Naive thymus-derived CD4-positive, alpha-beta T cell (primary cell): Measurements from ENCODE around the gene FGF2. TPM values are rescaled to one million over a fixed set of nuclear protein-coding genes. Genes with fewer than 3 reads are reported as not detected.

Experiments used
- ATAC-seq: fragments of 150-1000 bp; cut with Tn5 transposase; 2 replicates; pipeline ENCODE4 v1.10.0; 2021; ENCODE audit warnings: mild to moderate bottlenecking, moderate library complexity
- CTCF ChIA-PET: fragments of 350-600 bp; sonication (Branson Sonifier 250); formaldehyde crosslinking; loops from one replicate; lab custom pipeline; 2021; ENCODE audit warnings: antibody characterized with exemption; lab: Charles Lee
- POLR2A ChIA-PET: fragments of 350-600 bp; sonication (Branson Sonifier 250); formaldehyde crosslinking; loops from one replicate; lab custom pipeline; 2021; ENCODE audit warnings: antibody characterized with exemption, inconsistent platforms; lab: Charles Lee
- DNase-seq, 9 donors: peaks; one replicate each; pipeline versions ENCODE4 v3.0.0 to v3.0.0-alpha.2; 2020 to 2022; ENCODE audit warnings: mixed read lengths in 1 of 9
- H3K27ac ChIP-seq: one replicate; pipeline ENCODE4 v1.7.0; 2013; ENCODE audit warnings: mild to moderate bottlenecking, low read depth, low read length, moderate library complexity
- H3K27me3 ChIP-seq, 2 donors: one replicate each; pipeline ENCODE4 v1.7.0; 2013; ENCODE audit warnings: low read length in 2 of 2, mild to moderate bottlenecking in 2 of 2, moderate library complexity in 2 of 2; ENCODE audit not compliant: control insufficient read depth in 2 of 2, insufficient read depth in 2 of 2
- H3K36me3 ChIP-seq, 3 experiments: 1 replicate in 2 of 3; 2 replicates in 1 of 3; pipeline ENCODE4 v1.7.0; 2013; ENCODE audit warnings: low read length in 3 of 3, mild to moderate bottlenecking in 3 of 3, moderate library complexity in 1 of 3; ENCODE audit not compliant: insufficient read depth in 3 of 3, control insufficient read depth in 2 of 3
- H3K4me1 ChIP-seq, 2 donors: one replicate each; pipeline ENCODE4 v1.7.0; 2013; ENCODE audit warnings: low read length in 2 of 2, mild to moderate bottlenecking in 2 of 2, moderate library complexity in 1 of 2; ENCODE audit not compliant: control insufficient read depth in 2 of 2, insufficient read depth in 2 of 2
- H3K4me3 ChIP-seq: 2 replicates; pipeline ENCODE4 v1.7.0; 2013; ENCODE audit warnings: mild to moderate bottlenecking, low read length
- H3K9me3 ChIP-seq, 3 experiments: 1 replicate in 2 of 3; 2 replicates in 1 of 3; pipeline ENCODE4 v1.7.0; 2013; ENCODE audit warnings: low read length in 3 of 3; ENCODE audit not compliant: control insufficient read depth in 2 of 3
- H3K27ac Mint-ChIP-seq, 9 donors: one replicate each; pipeline ENCODE4 v1.8.0; 2020 to 2022; ENCODE audit warnings: mixed read lengths in 9 of 9, mild to moderate bottlenecking in 8 of 9, moderate library complexity in 5 of 9, inconsistent platforms in 2 of 9
- H3K27me3 Mint-ChIP-seq, 5 donors: one replicate each; pipeline ENCODE4 v1.8.0; 2021 to 2022; ENCODE audit warnings: mixed read lengths in 5 of 5, mild to moderate bottlenecking in 1 of 5
- H3K36me3 Mint-ChIP-seq, 5 donors: one replicate each; pipeline ENCODE4 v1.8.0; 2020 to 2022; ENCODE audit warnings: mixed read lengths in 5 of 5, mild to moderate bottlenecking in 3 of 5, inconsistent platforms in 1 of 5
- H3K4me1 Mint-ChIP-seq, 7 donors: one replicate each; pipeline ENCODE4 v1.8.0; 2020 to 2022; ENCODE audit warnings: mixed read lengths in 7 of 7, mild to moderate bottlenecking in 3 of 7, inconsistent platforms in 1 of 7
- H3K4me3 Mint-ChIP-seq, 10 donors: one replicate each; pipeline ENCODE4 v1.8.0; 2020 to 2022; ENCODE audit warnings: mild to moderate bottlenecking in 10 of 10, mixed read lengths in 10 of 10, moderate library complexity in 6 of 10, inconsistent platforms in 2 of 10
- H3K9me3 Mint-ChIP-seq, 11 donors: one replicate each; pipeline ENCODE4 v1.8.0; 2020 to 2022; ENCODE audit warnings: mixed read lengths in 11 of 11, mild to moderate bottlenecking in 4 of 11, inconsistent platforms in 1 of 11, moderate library complexity in 1 of 11
- intact Hi-C, 2 donors: fragments of 100-400 bp; cut with micrococcal nuclease; formaldehyde crosslinking; loops; one replicate each; pipeline ENCODE4 v1.15.1; 2023
- polyA plus RNA-seq, 2 donors: library from polyadenylated mRNA; unstranded; fragments of 300-500 nt; fragmentation: Illumina TruSeq; gene quantifications; one replicate each; pipeline ENCODE4 v1.2.3, GENCODE V29; 2021
- total RNA-seq, 6 experiments: library from RNA in 5 of 6; stranded (reverse) in 5 of 6; gene quantifications; 1 replicate in 5 of 6; 2 replicates in 1 of 6; pipeline ENCODE4 v1.2.3 and lab custom pipeline; 2021 to 2026

Gene FGF2
- total and polyA plus RNA-seq, 7 experiments from 2014 or later = 0.51 TPM; not detected in 6

DNA sequence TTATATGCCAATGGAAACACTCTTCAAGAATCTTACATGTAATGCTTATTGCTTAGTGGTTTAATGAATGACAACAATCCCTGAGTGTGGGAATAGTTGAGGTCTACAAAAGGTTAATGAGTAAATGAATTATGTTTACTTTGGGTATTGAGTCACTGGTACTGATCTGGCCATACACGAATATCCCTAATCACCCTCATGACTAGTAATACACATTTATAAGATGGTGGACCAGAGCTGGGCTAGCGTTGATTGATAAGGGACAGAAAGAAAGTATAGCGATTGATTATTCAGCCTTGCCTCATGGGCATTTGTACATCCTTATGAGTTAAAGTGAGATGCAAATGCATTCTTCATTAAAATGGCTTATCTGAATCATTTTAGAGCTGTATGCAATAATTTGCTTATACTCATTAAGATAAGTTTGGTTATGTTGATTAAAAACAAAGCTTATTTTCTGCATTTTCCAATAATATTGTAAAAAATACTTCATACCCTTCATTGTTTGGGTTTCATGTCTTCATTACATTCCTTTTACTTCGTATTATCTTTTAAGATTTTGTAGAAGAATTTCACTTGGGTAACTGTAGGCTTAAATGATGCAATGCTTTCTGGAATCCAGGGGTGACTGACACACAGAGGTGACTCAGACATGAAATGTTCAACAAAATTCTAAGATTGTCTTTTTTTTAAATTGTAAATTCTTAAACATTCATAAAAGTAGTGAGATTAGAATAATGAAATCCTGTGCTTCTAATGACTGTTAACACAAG lies 47.4 kb downstream of the FGF2 start:
- ChIA-PET CTCF (no interaction called here), POLR2A (no interaction called here)
- Histone ChIP-seq H3K4me1 (no peaks in the 10 kb centered on the region), H3K4me3 (no peak overlapping the region), H3K27me3 (no peaks in the 10 kb centered on the region), H3K9me3 (no peaks in the 10 kb centered on the region), H3K36me3 (no peaks in the 10 kb centered on the region), H3K27ac (no peak overlapping the region)
- Mint-ChIP-seq H3K27me3 (peaks cover 24 to 50% (median 41%) of the 10 kb centered on the region in 5 donors), H3K4me3 (no peak overlapping the region), H3K9me3 (peaks cover 0 to 11% (median 0%) of the 10 kb centered on the region in 11 donors), H3K4me1 (no peaks in the 10 kb centered on the region), H3K36me3 (peaks cover 0 to 14% (median 3%) of the 10 kb centered on the region in 5 donors), H3K27ac (no peak overlapping the region)
- intact Hi-C loops = no loop called here
- DNase-seq = no peak
- ATAC-seq = no peak

DNA sequence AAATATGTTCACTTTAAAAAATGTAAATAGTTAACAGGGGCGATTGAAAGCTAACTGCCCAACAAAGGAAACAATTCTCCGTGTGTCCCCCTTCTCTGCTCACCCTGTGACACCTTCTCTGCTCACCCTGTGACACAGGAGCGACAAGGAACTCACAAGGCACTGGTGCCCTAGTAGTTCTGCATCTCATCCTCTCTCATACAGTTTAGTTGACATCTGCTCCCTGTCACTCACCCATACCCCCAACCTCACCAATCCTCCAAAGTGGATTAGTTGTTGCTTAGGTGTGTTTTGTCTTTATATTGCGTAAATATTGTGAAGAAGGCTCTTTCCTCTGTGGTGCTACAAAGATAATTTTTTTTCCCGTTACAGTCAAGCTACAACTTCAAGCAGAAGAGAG lies 49.3 kb downstream of the FGF2 start:
- Mint-ChIP-seq H3K36me3 (peaks cover 0 to 17% (median 5%) of the 10 kb centered on the region in 5 donors), H3K9me3 (peaks cover 0 to 11% (median 4%) of the 10 kb centered on the region in 11 donors), H3K27me3 (peaks cover 12 to 34% (median 23%) of the 10 kb centered on the region in 5 donors), H3K4me1 (no peaks in the 10 kb centered on the region), H3K27ac (no peak overlapping the region), H3K4me3 (no peak overlapping the region)
- Histone ChIP-seq H3K4me1 (no peaks in the 10 kb centered on the region), H3K27me3 (no peaks in the 10 kb centered on the region), H3K27ac (no peak overlapping the region), H3K9me3 (no peaks in the 10 kb centered on the region), H3K36me3 (no peaks in the 10 kb centered on the region), H3K4me3 (no peak overlapping the region)
- ChIA-PET CTCF (no interaction called here), POLR2A (no interaction called here)
- intact Hi-C loops = no loop called here
- no peak for DNase-seq
- no peak for ATAC-seq

DNA sequence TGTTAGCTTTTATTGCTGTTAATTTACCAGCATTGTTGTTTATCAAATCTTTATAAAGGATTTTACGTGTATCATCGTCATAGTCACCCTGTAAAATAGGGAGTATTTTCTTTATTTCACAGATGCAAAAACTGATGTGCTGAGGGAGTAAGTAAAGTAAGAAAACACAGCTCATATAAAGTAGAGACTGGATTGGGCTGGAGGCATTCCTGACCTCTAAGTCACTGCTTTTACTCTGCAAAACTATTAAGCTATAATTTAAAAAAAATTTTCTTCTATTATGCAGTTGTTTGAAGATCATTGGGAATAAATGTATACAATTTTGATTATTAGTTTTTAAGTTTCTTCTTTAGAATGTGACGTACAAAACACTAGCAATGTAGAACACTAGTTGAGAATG lies 49.8 kb downstream of the FGF2 start:
- intact Hi-C loops = no loop called here
- no peak overlapping the region for H3K27ac ChIP-seq
- Mint-ChIP-seq H3K27me3 (peaks cover 9 to 29% (median 20%) of the 10 kb centered on the region in 5 donors), H3K27ac (no peak overlapping the region), H3K4me3 (no peak overlapping the region), H3K36me3 (peaks cover 0 to 21% (median 7%) of the 10 kb centered on the region in 5 donors), H3K4me1 (no peaks in the 10 kb centered on the region), H3K9me3 (peaks cover 0 to 13% (median 7%) of the 10 kb centered on the region in 11 donors)
- H3K9me3 ChIP-seq = no peaks in the 10 kb centered on the region
- POLR2A ChIA-PET = interaction anchor here (0.6 kb wide), 1 partner anchor 491 kb away, joined by 3 read pairs; no protein-coding TSS in a partner anchor
- H3K36me3 ChIP-seq = no peaks in the 10 kb centered on the region
- H3K4me1 ChIP-seq = no peaks in the 10 kb centered on the region
- CTCF ChIA-PET = interaction anchor here (0.6 kb wide), 1 partner anchor 53 kb away, joined by 5 read pairs; no protein-coding TSS in a partner anchor
- ATAC-seq = no peak
- no peaks in the 10 kb centered on the region for H3K27me3 ChIP-seq
- no peak for DNase-seq
- H3K4me3 ChIP-seq = no peak overlapping the region

DNA sequence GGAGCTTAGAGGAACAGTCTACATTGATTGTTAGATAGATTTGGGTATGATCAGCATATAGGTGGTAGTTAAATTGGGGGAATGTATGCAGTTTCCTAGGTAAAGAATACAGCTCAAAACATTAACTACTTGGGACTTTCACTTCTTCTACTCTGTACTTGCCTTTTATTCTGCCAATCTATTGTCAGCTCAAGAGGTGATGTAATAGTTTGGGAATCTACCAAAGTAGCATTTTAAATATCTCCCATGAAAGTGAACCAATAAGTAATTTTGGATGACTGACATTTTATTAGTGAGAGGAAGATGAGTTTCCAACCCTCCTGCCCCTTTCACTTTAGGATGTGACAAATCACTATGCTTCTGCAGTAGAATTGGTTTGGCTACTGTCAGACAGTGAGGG lies 52.4 kb downstream of the FGF2 start:
- CTCF ChIA-PET = interaction anchor here (0.6 kb wide), 1 partner anchor 126 kb away, joined by 3 read pairs; no protein-coding TSS in a partner anchor
- H3K27ac Mint-ChIP-seq = no peak overlapping the region
- intact Hi-C loops = no loop called here
- Histone ChIP-seq H3K27ac (no peak overlapping the region), H3K9me3 (no peaks in the 10 kb centered on the region), H3K4me3 (no peak overlapping the region), H3K27me3 (no peaks in the 10 kb centered on the region), H3K4me1 (no peaks in the 10 kb centered on the region), H3K36me3 (no peaks in the 10 kb centered on the region)
- ATAC-seq (no peak), DNase-seq (no peak)
- POLR2A ChIA-PET = no interaction called here
- peaks cover 0 to 11% (median 5%) of the 10 kb centered on the region in 5 donors for H3K27me3 Mint-ChIP-seq
- H3K4me3 Mint-ChIP-seq = no peak overlapping the region
- peaks cover 0 to 29% (median 10%) of the 10 kb centered on the region in 5 donors for H3K36me3 Mint-ChIP-seq
- H3K9me3 Mint-ChIP-seq = peaks cover 0 to 17% (median 7%) of the 10 kb centered on the region in 11 donors
- no peaks in the 10 kb centered on the region for H3K4me1 Mint-ChIP-seq

DNA sequence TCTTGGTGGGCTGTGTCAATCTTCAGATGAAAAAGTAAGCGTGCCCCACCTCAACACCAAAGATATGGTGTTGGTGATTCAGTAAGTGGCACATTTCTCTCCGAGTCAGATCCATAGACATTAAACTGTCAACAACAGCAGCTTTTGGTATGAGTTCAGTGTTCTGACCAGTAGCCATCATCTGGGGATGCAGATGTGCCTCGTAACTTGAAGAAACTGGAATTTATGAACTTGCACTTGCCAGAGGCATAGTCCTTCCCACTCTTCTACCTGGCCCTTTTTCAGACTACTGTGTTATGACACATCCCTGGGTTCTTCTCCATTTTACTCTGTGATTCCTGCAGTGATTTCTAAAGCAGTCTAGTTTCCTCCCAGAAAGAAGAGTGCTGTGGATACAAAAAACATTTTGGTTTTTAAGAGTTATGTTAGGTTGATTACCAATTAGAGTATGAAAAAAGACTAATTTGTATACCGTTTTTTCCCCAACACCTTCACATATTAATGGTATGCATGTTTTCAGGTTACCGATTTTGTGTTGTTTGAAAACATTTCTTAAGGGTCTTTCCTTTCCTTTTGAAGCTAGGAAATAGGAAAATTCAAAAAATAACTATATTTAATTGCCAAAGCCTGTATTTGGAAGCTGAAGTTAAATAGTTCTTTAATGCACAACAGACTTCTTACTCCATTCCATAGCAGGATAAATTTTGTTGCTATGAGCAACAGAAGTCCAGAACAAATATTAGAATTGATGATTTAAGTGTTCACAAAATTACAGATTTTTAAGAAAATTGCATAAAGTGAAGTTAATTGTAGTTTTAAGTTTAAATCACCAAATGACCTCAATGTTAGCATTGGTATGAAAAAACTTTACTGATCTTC lies 56.5 kb downstream of the FGF2 start:
- H3K4me3 ChIP-seq = no peak overlapping the region
- Mint-ChIP-seq H3K4me1 (no peaks in the 10 kb centered on the region), H3K36me3 (peaks cover 0 to 41% (median 10%) of the 10 kb centered on the region in 5 donors), H3K27me3 (peaks cover 0 to 5% (median 0%) of the 10 kb centered on the region in 5 donors), H3K9me3 (peaks cover 0 to 17% (median 7%) of the 10 kb centered on the region in 11 donors), H3K4me3 (no peak overlapping the region), H3K27ac (no peak overlapping the region)
- no peaks in the 10 kb centered on the region for H3K9me3 ChIP-seq
- ChIA-PET POLR2A (no interaction called here), CTCF (no interaction called here)
- H3K27ac ChIP-seq = no peak overlapping the region
- no peaks in the 10 kb centered on the region for H3K36me3 ChIP-seq
- intact Hi-C loops = no loop called here
- H3K4me1 ChIP-seq = no peaks in the 10 kb centered on the region
- DNase-seq = no peak
- H3K27me3 ChIP-seq = no peaks in the 10 kb centered on the region
- ATAC-seq = no peak

DNA sequence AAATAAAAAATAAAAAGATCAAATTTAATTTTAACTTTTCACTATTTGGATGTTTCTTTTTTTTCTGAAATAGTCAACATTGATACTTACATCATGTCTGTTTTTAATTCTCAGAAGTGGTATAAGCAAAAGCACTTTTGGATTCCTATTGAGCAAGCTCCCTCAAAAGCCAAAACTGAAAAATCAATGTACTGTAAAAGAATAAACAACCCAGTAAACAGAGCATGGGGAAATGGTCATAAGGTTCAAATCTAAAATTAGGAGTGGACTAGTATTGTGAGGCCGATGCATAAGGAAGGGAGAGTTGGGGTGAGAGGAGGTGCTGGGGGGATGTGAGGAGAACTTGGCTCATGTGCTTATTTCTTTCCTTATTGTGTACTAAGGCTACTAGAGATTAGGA lies 57.9 kb downstream of the FGF2 start:
- DNase-seq = no peak
- Mint-ChIP-seq H3K27me3 (peaks cover 0 to 5% (median 0%) of the 10 kb centered on the region in 5 donors), H3K36me3 (peaks cover 0 to 37% (median 7%) of the 10 kb centered on the region in 5 donors), H3K4me1 (no peaks in the 10 kb centered on the region), H3K9me3 (peaks cover 0 to 15% (median 5%) of the 10 kb centered on the region in 11 donors), H3K4me3 (no peak overlapping the region), H3K27ac (no peak overlapping the region)
- no peak overlapping the region for H3K4me3 ChIP-seq
- ChIA-PET CTCF (no interaction called here), POLR2A (no interaction called here)
- no peaks in the 10 kb centered on the region for H3K36me3 ChIP-seq
- intact Hi-C loops = no loop called here
- no peak overlapping the region for H3K27ac ChIP-seq
- no peaks in the 10 kb centered on the region for H3K27me3 ChIP-seq
- no peaks in the 10 kb centered on the region for H3K9me3 ChIP-seq
- no peaks in the 10 kb centered on the region for H3K4me1 ChIP-seq
- no peak for ATAC-seq
